HG02642 (cell line): ENCODE data around the gene SAMD14.

Source experiments
- ATAC-seq: cut with Tn5 transposase; IDR thresholded peaks from one replicate; pipeline ENCODE4 v1.9.1; 2021; ENCODE audit warnings: mild to moderate bottlenecking; ENCODE audit not compliant: unreplicated experiment, poor library complexity

The SAMD14 gene

DNA sequence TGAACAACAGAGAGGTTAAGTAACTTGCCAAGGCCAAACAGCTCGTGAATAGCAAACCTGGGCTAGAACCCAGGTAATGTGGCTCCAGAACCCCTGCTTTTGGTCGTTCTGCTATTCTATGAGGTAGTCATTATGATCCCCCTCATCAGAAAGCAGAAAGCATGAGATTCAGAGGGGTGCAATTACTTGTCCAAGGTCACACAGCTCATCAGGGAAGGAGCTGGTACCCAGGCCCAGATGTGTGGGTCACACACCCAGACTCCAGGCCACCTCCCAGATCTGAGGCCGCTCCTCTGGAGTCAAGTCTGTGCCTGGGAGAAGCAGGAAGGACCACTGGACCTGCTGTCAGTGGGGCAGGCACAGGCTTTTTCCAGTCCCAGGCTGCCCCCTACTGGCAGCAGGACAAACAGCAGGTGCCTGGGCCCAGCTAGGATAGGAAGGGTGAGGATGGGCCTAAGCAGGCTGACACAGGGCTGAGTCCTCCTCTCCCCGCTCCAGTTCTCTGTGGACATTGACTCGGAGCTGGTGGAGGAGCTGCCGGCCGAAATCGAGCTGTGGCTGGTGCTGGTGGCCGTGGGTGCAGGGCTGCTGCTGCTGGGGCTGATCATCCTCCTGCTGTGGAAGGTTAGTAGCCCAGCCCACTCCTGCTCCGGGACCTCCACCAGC is 42.6 kb downstream of the SAMD14 start:
- peak; percentile 67 for ATAC-seq

DNA sequence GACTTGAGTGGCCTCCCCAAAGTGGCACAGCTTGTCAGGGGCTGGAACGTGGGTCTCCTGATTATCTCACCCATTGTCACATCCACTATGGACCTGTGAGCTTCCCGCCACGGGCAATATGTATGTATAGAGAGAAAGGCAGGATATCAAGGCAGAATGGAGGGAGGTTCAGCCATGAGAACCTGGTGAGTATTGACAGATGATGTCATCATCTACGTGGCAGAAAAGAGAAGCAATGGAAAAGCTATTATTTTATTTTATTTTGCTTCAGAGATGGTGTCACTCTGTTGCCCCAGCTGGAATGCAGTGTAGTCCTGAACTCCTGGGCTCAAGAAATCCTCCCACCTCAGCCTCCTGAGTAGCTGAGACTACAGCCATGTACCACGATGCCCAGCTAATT is 48.2 kb downstream of the SAMD14 start:
- no peak for ATAC-seq

DNA sequence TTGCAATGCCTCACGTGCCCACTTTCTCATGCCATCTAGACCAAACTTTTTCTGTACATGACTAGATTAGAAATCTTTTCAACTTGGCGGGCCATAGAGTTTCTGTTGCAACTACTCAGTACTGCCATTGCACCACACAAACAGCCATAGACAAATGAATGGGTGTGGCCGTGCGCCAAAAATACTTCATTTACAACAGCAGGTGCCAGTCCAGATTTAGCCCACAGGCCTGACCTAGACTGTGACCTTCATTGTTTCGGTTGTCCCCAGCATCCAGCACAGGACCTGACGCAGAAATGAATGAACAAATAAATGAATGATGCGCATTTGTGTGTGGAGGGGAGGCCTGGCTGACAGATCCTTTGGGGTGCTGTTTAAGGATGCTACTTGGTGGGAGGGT is 49.1 kb downstream of the SAMD14 start:
- no peak for ATAC-seq

DNA sequence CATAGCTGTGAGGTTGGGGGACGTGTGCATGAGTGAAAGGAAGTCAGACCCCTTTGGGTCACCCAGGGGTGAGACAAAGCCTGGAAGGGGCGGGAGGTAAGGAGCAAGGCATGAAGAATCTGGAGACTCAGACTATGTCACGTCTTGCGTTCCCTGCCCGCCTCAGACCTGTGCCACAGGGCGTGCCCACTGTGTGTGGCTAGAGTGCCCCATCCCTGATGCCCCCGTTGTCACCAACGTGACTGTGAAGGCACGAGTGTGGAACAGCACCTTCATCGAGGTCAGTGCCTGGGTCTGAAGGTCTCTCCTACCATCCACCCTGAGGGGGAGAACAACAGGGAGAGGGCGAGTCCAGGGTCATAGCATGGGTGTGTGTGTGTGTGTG is 49.9 kb downstream of the SAMD14 start:
- ATAC-seq = no peak

DNA sequence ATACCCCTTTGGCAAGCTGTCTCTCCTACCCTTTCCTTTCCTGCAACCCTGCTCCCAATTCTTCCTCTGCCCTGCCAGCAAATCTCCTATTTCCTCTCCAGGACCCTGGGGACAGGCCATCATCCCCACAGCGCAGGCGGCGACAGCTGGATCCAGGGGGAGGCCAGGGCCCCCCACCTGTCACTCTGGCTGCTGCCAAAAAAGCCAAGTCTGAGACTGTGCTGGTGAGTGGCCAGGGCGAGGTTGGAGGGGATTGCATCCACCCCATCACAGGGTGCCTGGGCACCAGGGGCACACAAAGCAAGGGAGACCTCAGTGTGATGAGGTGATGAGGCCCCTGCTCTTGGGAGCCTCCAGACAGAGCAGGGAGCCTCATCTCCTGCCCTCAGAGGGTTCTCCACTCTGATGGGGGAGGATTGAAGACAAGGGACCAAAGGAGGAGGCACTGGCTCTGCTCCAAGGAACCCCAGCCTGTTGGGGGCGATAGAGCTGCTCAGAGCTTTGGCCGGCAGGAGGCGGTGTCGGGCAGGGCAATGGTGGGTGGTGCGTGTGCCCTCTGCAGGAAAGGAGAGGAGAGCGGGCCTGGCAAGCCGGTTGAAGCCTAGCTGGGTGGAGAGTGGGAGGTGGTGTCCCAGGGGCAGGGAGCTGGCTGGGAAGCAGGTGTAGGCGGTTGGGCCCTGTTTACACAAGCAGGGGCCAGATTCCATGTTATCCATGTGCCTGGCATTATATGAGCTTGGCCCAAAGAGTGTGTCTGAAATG is 50.4 kb downstream of the SAMD14 start:
- no peak for ATAC-seq

DNA sequence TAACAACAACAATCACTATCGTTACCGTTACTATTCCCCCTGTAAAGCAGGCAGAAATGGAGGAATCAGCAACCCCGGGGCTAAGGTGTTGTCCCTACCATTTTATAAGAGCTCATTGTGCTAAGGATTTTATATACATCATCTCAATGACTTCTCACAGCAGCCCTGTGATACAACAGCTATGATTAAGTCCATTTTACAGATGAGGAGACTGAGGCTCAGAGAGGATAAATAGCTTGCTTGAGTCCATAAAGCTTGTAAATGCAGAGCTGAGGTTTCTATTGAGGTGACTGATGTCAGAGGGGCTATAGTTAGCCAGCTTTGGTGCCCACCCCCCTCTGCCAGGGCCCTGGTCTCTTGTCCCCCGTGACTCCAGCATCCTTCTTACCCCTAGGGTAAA is 51.5 kb downstream of the SAMD14 start:
- ATAC-seq = no peak

DNA sequence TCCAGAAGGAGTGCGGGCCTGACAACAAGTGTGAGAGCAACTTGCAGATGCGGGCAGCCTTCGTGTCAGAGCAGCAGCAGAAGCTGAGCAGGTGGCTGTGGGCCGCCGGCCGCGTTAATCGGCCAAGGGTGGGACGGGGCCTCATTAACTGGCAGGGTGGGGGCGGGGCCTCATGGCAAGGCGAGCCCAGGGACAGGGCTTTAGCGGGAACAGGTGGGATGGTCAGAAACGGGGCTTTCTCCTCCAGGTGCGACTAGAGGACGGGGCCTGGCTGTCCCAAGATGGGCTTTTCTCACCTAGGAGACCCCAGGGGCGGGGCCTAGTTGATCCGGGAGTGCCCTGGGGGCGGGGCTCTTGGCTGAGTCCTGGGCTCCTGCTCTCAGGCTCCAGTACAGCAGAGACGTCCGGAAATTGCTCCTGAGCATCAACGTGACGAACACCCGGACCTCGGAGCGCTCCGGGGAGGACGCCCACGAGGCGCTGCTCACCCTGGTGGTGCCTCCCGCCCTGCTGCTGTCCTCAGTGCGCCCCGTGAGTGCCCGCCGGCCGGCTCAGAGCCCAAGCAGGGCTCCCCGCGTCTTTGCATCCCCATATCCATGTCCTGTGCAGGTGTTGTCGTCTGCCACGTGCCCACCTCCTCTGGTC is 53.2 kb downstream of the SAMD14 start:
- no peak for ATAC-seq

DNA sequence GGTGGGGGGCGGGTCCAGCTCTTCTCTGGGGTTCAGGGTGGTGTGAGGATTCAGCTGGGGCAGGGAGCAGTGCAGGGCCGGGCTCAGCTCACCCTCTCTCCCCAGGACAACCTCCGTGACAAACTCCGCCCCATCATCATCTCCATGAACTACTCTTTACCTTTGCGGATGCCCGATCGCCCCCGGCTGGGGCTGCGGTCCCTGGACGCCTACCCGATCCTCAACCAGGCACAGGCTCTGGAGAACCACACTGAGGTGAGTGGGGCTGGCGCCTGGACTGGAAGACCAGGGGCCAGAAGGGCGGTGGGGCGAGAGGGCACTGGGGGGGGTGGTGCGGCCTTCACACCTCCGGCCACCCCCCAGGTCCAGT is 53.8 kb downstream of the SAMD14 start:
- no peak for ATAC-seq

DNA sequence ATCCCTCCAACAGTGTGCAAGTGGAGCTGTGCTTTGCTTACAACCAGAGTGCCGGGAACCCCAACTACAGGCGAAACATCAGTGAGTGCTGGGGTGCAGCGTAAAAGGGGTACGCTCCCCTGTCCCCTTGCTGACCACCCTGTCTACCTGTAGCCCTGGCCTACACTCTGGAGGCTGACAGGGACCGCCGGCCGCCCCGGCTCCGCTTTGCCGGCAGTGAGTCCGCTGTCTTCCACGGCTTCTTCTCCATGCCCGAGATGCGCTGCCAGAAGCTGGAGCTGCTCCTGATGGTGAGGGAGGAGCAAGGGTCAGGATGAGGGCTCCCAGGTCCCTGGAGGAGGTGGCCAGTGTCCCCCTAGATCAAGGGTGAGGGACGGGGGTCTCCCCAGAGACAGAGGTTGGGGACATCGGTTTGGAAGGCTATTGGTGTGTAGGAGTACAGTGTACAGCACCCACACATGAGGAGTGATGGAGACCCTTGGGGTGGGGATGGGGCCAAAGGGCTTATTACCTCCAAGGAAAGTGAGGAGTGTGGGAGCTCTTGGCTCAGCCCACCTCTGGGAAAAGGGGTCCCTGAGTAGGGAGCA is 54.4 kb downstream of the SAMD14 start:
- ATAC-seq = no peak

DNA sequence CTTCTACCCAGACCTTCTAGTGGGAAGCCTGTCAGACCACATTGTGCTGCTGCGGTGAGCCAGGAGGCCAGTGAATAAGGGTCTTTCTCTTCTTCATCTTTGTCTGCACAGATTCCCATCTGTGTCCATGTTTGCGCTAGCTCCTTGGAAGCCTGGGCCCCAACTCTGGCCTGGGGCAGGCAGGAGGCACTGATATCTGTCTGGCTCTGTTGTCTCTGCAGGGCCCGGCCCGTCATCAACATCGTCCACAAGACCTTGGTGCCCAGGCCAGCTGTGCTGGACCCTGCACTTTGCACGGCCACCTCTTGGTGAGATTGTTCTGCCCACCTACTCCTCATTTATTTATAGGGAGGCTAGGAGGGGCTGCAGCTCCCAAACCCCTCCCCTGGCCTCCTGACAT is 55.7 kb downstream of the SAMD14 start:
- no peak for ATAC-seq

DNA sequence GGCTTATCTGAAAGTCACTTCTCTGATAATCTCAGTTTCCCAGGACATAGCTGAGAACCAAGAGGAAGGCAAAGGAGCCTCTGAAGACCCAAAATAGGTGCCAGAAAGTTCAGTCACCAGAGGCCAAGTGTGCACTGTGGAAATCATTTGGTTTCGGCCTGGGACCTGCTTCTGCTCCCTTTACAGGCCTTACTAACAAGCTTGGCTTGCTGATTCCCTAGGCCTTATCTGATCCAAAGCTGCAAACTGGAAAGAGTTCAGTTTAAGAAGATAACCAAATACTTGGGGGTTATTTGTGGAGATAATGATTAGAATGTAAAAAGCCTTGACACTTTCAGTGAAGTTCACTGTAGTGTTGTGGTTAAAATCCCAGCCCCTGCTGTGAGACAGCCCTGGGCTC is 57.0 kb downstream of the SAMD14 start:
- ATAC-seq = no peak

DNA sequence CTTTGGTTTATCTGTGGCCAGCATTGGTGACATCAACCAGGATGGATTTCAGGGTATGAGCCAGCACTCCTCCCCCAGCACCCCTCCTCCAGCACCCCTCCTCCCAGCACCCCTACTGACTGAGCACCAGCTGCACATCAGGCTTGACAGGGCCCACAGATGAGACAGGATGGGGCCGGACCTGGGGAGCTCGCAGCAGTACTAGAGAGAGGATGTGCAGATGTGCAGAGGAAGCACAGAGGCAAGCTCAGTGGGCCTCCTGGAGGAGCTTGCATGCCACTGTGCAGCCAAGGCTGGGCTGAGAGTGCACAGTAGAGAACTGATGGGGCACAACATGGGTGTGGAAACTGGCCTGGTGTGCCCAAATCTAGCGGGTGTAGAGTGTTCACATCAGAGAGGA is 57.8 kb downstream of the SAMD14 start:
- ATAC-seq = no peak

DNA sequence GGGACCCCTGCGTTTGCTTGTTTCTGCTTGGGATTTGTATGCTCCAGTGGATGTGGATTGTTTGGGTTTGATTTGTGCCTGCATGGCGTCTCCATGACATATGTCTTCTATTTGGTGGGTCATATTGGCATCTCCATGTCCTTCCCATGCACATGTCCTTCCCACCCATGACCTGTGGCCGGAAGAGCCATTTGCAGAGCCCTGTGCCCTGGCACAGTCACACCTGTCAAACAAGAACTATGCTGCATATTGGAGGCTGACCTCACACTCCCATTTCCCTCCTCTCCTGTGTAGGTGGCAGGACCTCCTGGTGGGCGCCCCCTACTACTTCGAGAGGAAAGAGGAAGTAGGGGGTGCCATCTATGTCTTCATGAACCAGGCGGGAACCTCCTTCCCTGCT is 58.3 kb downstream of the SAMD14 start:
- ATAC-seq = no peak

DNA sequence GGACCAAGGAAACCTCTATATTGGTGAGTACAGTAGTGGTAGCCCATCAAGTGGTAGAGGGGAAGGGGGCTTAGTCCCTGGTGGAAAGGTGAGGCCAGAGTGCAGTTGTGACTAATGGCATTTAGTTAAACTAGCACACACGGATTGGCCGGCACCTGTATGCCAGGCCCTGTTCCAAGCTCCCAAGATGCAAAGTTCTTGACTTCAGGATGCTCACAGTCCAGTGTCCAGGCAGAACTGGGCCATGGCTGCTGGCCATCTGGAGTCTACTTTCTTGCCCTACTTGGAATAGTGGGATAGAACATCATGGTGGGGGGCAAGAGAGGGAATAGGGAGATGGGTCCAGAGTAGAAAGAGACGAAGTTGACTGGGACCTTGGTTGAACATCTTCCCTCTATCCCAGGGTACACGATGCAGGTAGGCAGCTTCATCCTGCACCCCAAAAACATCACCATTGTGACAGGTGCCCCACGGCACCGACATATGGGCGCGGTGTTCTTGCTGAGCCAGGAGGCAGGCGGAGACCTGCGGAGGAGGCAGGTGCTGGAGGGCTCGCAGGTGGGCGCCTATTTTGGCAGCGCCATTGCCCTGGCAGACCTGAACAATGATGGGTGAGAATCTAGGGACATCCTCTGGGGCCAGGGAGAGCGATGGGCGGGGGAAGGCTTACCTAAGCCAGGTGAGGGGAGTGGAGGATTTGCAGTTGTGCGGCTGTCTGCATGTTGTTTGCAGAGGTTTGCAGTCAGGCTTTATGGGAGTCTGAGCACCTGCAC is 58.9 kb downstream of the SAMD14 start:
- ATAC-seq = no peak

DNA sequence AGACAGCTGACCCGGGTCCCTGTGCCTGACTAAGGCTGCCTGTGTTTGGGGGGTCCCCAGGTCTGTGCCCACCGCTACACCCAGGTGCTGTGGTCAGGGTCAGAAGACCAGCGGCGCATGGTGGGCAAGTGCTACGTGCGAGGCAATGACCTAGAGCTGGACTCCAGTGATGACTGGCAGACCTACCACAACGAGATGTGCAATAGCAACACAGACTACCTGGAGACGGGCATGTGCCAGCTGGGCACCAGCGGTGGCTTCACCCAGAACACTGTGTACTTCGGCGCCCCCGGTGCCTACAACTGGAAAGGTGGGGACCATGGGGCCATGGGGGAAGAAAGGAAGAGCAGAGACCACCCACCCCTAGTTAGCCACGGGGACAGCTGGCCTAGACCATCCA is 62.0 kb downstream of the SAMD14 start:
- no peak for ATAC-seq

DNA sequence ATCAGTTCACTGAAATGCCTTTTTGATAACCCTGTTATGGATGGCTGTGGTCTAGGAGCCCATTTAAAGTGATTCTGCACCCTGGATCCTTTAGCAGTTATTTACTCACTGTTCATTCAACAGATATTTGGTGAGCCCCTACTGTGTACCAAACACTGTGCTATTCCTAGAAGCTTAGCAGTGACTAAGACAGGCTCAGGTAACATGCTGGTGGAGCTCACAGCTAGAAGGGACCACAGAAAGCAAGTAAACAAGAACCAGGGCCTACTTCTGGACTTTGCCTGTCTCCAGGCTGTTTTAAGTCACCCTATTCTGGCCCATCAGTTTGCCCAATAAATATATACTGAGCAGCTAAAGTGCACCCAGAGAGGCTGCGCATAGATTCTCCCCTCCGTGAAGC is 63.0 kb downstream of the SAMD14 start:
- no peak for ATAC-seq

DNA sequence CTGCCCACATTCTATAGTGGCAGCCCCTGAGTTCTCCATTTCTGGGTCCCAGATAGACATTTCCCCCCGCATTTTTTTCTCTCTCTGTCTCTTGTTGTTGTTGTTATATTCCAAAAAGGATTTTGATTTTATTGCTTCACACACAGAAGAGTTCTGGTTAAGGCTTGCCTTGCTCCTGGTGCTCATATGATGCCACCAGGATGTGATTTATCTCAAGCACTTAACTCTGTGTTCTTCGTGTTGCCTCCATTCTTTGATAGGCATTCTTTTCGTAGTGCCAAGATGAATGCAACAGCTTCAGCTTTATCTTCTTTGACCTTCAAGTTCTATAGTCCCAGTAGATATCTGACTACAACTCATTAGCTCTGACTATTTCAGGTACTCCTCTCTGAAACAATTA is 64.9 kb downstream of the SAMD14 start:
- ATAC-seq = no peak

DNA sequence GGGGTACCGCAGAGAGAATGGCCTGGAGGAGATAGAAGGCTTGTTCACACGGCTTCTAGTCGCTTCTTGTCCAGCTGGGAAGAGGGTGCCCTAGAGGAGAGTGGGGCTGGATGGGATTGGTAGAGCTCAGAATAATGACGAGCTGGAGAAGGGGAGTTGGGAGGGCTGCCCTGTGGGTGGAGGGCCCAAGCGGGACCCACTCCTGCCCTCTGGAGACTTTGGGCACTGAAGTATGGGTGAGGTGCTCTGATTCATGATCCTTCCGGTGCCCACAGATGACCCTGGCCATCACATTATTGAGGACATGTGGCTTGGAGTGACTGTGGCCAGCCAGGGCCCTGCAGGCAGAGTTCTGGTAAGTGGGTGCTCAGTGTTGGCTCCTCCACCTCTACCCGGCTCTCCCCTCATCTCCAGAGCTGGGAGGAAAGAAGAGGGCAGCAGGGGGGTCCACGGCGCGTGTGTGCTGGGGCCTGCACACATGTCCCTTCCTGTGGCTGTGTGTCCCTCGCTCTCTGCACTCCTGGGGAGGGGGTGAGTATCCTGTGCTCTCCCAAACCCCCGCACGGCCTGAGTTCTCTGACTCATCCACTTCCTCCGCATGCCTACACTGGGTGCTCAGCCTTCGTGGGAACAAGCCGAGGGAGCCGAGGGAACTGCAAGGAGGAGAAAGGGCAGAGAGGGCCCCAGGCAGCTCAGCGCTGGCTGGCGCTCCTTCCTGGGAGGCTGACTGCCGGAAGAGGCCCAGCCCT is 65.5 kb downstream of the SAMD14 start:
- no peak for ATAC-seq

DNA sequence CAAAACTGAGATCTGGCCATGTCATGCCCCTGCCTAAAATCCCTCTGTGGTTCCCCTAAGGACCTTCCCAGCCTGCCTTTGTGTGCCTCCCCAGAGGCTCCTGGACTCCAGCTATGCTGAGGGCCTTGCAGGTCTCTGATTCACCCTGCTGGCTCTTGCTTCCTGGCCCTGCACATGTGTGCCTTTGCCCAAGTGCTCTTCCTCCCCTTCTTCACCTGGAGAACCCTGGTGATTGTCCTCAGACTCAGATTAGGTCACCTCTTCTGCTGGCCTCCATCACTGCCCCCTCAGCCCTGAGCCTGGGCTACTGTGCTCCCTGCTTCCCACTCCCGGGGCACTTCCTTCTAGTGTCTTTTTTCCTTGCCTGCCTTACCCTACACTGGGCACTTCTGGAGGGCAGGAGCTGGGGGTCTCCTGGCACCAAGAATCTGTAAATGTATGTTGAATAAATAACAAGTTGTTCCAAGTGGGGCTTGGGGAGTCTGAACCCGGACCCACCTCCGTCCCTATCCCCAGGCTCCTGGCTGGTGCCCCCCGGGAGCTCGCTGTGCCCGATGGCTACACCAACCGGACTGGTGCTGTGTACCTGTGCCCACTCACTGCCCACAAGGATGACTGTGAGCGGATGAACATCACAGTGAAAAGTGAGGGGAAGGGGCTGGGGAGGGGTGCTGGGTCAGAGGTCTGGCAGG is 66.3 kb downstream of the SAMD14 start:
- no peak for ATAC-seq
